SK-N-MC (cell line): Measurements from ENCODE around the gene LTBP1.

Source experiments
- EZH2 ChIP-seq: fragments of 200-600 bp; sonication (generic); IDR thresholded peaks from one replicate; pipeline ENCODE4 v1.6.1; 2017; ENCODE audit warnings: antibody characterized with exemption
- FOXP2 ChIP-seq: optimal IDR thresholded peaks from 2 replicates; pipeline ENCODE3; 2011; ENCODE audit warnings: mild to moderate bottlenecking, moderate library complexity; ENCODE audit not compliant: insufficient read depth; ENCODE audit errors: extremely low read length, control extremely low read depth
- POLR2AphosphoS5 ChIP-seq: IDR thresholded peaks from 2 replicates; pipeline ENCODE4 v1.6.1; 2012; ENCODE audit warnings: mild to moderate bottlenecking, low read depth, low read length, borderline replicate concordance

GRCh38 chr2:33238111-33238510 lies 291.4 kb downstream of the LTBP1 start:
- TF ChIP-seq POLR2AphosphoS5 (no peak), EZH2 (no peak), FOXP2 (no peak)
